Stimulated activated CD8-positive, alpha-beta memory T cell treated with anti-CD3 and anti-CD28 coated beads, Interleukin-7, amount 100 ng/mL, for 24 hours (primary cell): Measurements from ENCODE around the gene C10orf90.

Experiments
- DNase-seq: peaks from one replicate; pipeline ENCODE4 v3.0.0-alpha.2; 2020; ENCODE audit warnings: low read depth

The C10orf90 gene

DNA sequence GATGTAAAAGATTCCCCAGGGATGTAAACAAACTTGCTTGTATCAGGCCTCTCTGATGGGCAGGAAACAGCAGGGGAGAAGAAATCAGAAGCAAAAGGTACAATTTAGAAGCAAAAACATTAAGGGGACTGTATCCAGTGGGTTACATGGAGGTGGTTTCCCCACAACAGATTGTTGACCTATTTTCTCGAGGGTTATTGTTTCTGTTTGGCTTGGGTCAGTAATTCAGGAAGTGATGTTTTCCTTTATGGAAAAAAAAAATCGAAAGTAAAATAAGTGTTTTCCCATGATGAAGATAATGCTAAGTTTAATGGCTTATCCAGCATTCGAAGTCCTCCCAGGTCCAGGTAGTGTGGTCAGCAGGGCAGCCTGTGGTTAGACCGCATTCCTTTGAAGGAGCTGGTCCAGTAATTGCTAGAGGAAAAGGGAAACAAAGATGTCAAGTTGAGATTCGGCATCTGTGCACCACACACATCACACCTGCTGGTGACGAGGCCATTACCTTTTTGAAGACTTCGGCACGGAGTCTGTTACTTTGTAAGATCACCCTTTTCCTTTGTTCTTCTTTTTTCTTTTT is 244.9 kb downstream of the C10orf90 start:
- no peak for DNase-seq

DNA sequence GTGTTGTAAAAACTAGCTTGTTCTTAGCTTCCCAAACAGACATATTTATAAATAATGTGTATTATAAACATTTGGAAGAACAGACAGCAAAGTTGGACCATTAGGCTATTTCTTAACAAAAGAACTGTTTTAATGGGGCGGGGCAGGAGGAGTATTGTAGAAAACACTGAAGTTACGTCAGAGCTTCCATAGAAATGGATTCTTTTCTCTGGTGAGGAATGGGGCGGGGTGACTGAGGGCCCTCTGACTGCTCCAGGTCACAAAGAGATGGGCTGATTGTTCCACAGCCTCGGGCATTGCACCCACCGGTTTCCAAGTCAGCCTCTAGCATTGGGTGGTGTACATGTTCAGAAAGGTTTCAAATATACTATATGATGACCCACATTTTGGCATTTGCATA is 245.5 kb downstream of the C10orf90 start:
- no peak for DNase-seq

DNA sequence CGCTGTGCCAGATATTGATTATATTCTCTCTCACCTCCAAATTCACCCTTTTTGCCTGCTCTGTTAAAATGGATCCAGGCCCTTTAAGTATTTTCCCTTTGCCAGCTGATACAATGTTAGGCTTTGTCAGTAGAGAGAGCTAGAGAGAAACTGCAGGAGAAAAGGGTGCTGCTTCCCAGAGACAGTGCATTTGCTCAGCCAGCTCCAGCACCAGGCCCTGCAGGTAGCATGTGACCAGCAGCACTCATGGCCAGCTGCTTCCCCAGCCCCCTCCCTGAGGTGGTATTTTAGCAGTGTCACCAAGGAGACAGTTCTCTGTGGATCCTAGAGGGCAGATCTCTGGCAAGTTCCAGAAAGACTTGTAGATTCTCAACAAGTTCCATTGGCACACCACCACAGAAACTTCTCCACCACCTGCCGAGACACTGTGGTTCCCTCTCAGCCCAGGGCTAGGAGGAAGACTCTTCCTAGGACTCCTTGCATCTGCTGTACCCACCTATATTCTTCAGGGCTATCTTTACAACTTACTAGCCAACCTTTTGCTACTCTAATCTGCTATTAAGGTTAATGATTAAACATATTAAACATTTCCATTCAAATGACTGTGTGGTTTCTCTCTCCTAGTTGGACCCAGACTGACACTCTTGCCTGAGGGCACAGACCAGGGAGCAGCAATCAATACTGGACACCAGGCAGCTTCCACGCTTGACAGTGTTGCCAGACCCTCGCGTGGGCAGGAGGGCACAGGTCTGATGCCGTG is 246.6 kb downstream of the C10orf90 start:
- no peak for DNase-seq

DNA sequence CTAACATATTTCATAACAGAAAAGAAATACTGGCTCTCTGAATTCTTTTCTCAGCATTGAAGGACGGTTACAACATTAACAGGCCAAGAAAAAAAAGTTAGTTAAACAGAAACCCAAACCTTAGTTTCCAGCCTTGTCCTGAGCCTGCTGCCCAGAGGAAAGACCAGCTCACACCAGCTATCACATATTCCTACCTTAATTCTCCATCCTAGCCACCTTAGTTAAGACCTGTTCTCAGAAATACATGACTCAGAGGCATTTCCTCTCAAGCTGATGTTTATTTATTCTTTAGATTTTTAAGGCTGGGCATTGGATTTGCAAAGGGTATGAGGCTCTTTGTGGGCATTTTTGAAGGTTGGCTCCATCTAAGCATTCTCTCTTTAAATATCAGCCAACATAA is 247.9 kb downstream of the C10orf90 start:
- DNase-seq: no peak

DNA sequence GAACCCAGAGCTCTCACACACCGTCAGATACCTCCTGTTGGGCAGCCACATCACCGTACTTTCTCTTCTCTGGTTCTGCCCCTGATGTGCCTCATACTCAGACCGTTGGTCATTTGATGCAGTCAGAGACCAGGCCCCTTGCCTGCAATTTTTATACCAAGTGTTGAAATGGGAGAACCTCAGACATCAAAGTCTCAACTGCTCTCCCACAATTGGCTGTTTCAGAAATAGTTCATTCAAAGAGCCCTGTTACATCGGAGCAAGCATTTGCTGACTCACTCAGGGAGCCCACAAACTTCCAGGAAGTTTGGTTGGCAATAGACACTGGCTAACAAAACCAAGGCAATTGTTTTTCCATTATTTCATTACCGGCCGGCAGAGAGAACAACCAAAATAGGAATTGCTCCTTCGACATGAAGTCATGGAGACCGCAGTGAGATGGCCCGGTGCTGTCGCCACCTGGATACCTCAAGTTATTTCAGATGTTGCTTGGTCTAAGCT is 248.7 kb downstream of the C10orf90 start:
- no peak for DNase-seq

DNA sequence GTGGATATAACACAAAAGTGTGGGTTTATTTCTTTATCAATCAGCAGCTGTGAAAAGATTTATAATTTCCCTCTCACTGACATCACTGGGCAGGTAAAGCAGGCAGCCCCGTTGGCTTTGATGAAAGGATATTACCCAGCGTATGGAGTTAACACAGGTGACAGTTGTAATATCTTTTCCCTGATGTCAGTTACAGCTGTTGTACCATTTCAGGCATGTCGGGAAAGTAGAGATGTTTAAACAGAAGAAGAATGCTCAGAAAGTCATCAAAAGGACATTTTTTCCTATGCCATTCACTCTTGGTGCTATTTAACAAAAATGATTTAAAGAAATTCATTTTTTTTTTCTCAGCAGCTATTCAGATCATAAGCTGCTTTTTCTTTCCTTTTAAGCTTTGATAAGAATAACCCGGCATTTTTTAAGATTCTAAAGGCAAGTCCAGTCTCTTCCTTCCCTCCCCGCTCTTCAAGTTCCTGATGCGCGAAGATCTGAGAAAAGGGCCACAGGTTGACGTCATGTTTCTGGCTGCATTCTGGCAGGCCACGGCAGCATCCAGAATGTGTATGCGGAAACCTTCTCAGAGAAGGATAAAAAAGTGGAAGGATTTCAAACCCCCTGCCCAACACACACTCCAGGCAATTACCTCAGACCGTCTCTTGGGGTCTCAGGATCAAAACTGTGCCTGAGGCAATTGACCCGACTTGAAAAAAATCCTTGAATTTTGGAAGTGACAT is 249.8 kb downstream of the C10orf90 start:
- no peak for DNase-seq

DNA sequence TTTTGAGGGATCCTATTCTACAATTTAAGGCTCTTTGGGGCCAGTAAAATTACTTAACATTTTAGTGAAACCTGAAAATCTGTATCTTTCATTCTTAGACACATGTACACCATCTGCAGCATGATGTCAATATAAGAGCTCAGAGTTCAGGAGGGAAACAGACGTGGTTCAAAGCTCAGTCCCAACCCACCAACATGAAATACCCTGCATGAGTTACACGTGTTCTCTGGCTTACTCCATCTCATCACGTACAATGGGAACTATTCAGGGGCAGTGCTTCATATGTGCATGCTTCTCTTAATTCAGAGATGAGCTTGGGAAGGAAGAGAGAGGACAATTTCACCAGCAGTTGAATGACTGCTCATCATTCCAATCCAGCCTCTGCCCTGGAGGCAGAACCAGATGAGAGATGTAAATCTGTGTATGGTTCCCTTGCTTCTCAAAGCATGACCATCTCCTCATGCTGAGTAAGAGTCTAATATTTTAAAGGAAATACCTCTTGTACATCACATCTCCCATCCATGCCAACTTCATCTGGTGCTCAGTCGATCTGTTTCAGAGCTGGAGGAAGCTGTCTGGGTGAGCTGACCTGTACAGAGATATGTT is 253.2 kb downstream of the C10orf90 start:
- no peak for DNase-seq

DNA sequence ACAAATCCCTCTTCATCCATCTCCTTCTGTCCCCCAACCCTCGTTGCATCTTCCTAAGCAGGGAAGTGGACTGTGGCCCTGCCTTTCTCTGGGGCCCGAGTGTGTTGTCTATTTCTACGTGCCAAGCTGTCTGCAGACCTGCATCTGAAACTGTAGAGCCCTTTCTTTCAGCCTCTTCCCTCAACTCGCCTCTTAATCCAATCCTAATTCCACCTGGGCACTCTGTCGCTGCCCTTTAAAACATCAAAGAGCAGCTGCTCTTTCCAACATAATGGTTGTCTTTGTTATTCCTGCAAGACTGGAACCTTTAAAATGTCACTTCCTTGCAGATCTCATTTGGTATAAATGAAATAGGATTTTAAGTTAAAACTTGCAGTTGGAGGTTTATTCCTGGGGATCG is 260.7 kb downstream of the C10orf90 start:
- DNase-seq: no peak

DNA sequence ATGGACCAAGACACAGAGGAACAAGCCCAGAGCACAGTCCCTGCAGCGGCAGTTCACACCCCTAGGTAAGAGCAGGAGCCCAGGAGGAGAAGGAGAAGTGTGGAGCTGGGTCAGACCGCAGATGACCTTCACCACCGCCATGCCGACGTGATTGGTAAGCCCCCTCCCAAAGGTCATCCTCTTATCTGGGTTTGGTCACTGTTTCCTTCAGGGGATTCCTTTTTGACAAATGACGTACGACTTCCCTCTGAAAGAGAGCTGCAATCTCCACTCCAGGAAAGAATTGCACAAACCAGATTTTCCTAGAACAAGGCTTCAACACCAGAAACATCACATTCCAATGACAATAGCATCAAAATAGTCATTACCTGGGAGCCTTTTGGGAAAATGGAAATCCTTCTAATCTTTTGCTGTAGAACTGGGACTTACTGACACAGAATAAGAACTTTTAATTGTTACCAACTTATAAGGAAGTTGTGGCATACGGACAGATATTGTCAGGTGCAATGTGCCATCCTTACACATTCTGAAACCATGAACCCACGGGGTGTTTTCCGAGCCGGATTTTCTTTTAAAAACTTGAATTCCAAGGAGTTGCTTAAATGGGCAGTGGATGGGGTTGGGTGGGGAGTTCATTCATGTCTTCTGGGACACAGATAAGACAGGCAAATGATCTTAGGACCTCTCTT is 261.4 kb downstream of the C10orf90 start:
- no peak for DNase-seq

DNA sequence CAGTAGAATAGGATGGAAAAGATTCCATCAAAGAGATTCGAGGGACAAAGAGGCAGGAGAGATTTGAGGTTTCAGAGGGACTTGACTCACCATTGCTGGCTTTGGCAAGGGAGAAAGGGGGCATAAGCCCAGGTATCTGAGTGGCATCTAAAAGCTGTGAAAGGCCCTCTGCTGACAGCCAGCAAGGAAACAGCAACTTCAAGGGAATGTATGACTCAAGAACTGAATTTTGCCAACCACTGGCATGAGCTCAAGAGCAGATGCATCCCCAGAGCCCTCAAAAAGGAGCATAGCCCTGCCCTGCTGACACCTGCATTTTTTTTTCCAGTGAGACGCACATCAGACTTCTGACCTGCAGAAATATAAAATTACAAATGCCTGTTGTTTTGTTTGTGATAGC is 262.7 kb downstream of the C10orf90 start:
- DNase-seq: no peak

DNA sequence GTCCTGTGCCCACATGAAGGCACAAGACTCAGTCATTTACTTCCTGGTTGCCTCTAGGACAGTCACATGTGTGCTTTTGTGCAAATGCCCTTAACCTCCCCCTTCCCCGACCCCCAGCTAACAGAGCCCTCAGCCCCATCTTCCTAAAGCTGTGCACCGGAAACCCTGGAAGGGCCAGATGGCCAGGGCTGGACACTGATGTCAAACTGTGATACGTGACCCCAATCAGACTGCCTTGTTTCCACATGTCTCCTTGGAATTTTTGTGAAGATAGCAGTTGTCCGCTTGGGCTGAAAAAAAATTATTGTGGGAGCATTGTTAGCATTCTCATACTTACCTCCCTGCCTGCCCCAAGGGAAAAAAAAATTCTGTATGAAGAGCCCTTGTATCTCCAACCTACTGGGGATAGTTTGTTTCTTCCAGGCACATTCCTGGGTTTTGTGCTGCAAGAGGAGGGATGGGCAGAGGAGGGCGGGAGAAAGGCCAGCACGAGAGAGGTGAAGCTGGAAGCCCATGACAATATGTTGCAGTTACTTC is 265.2 kb downstream of the C10orf90 start:
- no peak for DNase-seq

DNA sequence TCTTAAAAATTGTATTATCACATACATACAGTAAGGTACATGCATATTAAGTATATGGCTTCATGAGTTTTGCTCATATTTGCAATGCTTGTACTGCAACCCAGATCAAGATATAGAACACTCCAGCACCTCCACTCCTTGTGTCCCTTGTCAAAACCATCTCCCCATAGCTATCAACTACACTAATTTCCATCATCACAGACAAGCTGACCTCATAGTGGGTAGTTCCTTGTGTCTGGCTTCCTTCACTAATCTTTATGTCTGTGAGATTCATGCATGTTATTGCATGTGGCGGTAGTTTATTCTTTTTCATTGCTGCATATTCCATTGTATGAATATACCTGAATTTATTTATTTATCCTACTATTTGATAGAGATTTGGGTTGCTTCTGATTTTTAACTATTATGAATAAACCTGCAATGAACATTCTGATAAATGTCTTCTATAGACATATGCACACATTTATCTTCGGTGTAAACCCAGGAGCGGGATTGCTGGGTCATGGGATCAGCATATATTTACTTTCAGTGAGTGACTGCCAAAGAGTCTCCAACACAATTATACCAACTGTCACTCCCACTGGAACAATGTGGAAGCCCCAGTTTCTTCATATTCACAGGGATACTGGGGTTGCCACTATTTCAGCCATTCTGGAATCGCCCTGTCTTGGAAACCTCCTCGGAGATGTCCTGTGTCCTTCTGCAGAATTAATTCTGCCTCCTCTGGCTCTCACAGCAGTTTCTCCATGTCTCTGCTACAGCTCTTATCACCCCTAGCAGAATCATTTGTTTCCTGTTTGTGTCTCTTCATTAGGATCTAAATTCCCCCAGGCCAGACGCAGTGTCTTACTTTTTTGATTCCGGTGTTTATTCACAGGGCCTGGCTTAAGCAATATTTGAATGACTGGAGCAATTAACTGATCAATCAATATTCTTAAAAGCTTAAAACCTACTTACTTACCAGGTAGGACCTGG is 267.5 kb downstream of the C10orf90 start:
- DNase-seq: no peak

DNA sequence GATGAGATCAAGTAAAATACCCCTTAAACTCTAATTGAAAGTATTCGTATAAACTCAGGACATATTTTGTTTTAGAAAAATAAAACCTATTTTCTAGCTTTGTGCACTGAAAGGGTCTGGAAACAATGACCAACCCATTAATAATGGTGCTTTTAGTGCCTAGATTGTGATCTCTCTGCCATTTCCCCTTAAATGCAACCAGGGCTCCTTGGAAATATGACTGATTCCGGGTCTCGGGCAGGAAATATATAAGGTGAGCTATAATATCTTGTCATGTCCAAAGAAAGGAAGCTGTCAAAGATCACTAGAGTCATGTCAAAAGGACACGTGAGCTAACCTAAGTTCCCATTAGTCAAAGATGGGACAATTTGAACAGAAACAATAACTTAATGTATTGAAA is 269.9 kb downstream of the C10orf90 start:
- DNase-seq: no peak

DNA sequence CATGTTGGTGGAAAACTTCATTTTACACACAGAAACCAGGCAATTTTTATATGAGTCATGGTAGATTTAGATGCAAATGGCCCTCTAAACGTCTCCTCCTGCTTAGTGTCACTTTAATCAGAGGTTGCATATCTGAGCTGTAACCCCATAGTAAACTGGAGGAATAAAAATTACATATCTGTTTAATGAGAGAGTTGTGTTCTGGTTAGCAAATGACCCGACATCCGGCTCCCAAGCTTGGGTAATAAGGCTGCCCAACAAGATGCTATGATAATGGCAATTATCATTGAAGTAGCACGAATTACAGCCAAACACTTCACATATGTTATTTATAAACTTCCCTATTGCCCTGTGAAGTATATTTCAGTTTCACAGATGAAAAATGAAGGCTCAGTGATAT is 271.6 kb downstream of the C10orf90 start:
- no peak for DNase-seq

DNA sequence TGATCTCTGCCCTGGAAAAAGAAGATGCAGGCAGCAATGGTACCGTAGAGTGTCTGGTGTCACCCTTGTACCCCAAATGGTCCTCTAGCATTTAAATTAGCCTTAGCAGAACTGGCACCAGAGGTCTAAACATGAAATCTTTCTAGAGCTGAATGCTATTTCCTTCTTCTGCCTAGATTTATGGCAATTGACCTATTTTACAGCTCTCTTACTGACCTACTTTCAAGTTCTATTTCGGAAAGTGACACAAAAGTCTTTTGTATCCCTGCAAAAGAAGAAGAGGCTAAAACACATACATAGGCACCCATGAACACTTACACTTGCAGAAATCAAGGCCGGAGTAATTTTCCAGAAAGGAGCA is 272.1 kb downstream of the C10orf90 start:
- no peak for DNase-seq

DNA sequence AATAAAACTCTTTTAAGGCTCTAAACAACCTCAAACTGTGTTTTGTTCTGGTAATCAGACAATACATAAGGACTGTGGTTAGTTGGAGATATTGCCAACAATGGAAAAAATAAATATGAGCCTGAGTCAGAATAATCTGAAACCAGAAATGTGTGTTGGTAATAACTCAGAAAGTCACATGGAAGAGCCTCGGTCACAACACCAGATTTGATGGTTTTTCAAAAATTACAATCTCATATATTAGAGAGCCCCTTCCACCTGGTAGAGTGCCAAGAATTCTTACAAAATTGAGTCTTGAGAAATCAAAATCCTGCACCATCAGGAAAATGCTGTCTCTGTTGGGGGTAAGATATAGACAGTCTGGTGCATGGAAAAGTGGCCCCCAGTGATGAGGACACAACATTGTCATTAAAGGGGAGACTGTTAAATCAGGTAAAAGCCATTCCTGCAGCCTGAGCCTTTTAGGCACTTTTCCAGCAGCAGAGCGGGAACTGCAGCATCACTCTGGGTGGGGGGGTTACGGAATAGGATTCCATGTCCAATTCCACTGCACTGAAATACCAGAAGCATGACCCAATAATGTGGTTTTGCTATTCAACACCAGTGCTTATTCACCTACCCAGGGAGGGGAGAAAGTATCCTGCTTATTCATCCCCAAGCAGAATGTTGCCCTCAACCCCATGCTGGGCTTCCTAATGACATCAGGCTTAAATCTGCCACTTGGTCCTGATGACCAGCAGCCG is 272.7 kb downstream of the C10orf90 start:
- no peak for DNase-seq

DNA sequence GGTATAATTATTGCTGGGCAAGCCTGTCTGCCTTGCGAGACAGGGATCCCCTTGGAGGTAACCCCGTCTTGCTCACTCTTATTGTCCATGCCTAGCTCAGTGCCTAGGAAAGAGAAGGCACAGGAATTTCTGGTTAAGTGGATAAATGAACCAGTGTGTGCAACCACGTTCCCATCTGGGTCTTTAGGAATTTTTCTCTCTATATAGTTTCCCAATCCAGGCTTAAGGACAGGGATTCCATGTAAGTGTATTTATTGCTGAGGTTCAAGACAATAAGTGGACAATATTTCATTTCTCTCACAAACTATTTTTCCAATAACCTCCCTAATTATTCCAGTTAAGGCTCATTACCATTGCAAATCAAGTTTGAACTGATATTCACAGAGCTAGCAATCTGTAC is 273.3 kb downstream of the C10orf90 start:
- DNase-seq: no peak

DNA sequence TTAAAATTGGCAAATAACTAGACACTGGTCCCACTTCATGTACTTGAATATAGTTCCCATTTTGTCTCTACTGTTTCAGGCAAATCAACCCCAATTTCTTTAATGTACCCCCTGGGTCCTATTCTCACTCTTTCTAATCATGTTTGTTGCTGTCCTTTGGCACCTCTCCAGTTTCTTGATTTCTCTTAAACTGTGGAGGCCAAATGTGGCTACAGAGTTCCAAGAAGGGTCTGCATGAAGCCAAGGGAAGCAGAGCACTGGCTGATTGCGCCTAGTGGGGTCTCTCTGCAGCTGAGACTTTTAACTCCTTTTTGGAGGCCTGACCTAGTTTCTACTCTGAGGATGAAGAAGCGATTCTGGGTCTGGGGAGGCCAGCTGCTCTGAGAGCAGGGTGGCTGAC is 275.5 kb downstream of the C10orf90 start:
- no peak for DNase-seq

DNA sequence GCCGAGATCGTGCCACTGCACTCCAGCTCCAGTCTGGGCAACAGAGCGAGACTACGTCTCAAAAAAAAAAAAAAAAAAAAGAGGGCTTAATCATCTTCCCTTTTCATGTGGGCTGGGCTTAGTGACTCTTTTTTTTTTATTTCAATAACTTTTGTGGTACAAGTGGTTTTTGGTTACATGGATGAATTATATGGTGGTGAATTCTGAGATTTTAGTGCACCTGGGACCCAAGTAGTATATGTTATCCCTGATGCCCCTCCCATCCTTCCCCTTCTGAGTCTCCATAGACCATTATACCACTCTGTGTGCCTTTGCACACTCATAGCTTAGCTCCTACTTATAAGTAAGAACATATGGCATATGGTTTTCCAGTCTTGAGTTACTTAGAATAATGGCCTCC is 277.4 kb downstream of the C10orf90 start:
- DNase-seq: no peak

DNA sequence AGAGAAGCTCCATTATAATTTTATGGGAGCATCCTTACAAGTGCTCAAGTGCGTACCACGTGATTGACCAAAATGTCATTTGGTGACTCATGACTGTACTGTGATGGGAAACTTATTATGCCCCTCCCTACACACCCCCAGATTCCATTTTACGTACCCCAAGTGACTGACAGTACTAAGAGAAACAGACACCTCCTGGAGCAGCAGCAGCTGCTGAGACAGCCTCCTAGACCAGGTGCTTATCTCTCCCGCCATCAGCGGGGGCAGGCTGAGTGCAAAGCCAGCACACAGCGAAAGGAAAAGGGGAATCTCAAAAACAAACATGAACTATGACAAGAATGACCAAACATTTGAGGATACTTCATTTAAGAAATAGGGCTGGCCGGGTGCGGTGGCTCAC is 278.0 kb downstream of the C10orf90 start:
- DNase-seq: no peak
